GM18951 (cell line): ENCODE results near the gene TRIP13.
"Not testable (repeated sequence)": the region's sequence is repeated elsewhere in the genome, so short reads cannot be mapped to it uniquely, and the experiment has no call there.

Source experiments
- POLR2A ChIP-seq: IDR thresholded peaks from 4 replicates; pipeline ENCODE4 v1.6.1; 2011; ENCODE audit warnings: mild to moderate bottlenecking; ENCODE audit not compliant: insufficient read length, insufficient read depth; ENCODE audit errors: extremely low read depth
- in situ Hi-C: fragments of 300-500 bp; cut with MboI; formaldehyde crosslinking; loops from one replicate; pipeline ENCODE4 v1.12.0; 2022; ENCODE audit warnings: low sequenced_read_pairs, mixed read lengths, inconsistent platforms; ENCODE audit not compliant: unreplicated experiment

TRIP13 gene

DNA sequence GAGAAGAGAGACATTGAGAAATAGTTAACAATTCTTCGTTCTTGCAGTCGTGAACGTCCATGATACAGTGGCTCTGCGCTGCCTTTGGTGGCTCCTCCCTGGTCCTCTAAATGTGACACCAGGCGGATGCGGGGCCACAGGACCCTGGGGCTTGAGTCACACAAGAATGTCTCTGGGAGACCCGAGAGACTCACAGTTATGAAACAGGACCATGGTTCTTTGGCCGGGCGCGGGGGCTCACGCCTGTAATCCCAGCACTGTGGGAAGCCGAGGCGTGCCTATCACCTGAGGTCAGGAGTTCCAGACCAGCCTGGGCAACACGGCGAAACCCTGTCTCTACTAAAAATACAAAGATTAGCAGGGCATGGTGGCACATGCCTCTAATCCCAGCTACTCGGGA is 41.1 kb upstream of the TRIP13 start:
- no peak for TF ChIP-seq POLR2A
- in situ Hi-C loops, result no loop called here

GRCh38 chr5:852018-852417 is 40.7 kb upstream of the TRIP13 start:
- no peak for TF ChIP-seq POLR2A
- in situ Hi-C loops, result no loop called here

- in situ Hi-C loops, result no loop called here
- TF ChIP-seq POLR2A, result no peak
Observed at GRCh38 chr5:852431-853401, 40.0 kb upstream of the TRIP13 start.

DNA sequence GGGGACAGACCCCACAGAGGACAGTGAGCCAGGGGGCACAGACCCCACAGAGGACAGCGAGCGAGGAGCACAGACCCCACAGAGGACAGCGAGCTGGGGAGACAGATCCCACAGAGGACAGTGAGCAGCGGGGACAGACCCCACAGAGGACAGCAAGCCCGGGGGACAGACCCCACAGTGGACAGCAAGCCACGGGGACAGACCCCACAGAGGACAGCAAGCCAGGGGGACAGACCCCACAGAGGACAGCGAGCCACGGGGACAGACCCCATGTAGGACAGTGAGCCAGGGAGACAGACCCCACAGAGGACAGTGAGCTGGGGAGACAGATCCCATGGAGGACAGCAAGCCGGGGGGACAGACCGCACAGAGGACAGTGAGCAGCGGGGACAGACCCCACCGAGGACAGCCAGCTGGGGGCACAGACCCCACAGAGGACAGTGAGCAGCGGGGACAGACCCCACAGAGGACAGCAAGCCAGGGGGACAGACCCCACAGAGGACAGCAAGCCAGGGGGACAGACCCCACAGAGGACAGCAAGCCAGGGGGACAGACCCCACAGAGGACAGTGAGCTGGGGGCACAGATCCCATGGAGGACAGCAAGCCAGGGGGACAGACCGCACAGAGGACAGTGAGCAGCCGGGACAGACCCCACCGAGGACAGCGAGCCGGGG is 39.1 kb upstream of the TRIP13 start:
- in situ Hi-C loops, result not testable (repeated sequence)

DNA sequence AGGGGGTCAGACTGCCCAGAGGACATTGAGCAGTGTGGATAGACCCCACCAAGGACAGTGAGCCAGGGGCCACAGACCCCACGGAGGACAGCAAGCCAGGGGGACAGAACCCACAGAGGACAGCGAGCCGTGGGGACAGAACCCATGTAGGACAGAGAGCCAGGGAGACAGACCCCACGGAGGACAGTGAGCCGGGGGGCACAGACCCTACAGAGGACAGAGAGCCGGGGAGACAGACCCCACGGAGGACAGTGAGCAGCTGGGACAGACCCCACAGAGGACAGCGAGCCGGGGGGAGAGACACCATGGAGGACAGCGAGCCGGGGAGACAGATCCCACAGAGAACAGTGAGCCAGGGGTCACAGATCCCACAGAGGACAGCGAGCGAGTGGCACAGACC is 38.5 kb upstream of the TRIP13 start:
- TF ChIP-seq POLR2A, result no peak
- in situ Hi-C loops, result no loop called here

GRCh38 chr5:854966-855743 is 37.5 kb upstream of the TRIP13 start:
- in situ Hi-C loops, result no loop called here
- TF ChIP-seq POLR2A, result no peak

DNA sequence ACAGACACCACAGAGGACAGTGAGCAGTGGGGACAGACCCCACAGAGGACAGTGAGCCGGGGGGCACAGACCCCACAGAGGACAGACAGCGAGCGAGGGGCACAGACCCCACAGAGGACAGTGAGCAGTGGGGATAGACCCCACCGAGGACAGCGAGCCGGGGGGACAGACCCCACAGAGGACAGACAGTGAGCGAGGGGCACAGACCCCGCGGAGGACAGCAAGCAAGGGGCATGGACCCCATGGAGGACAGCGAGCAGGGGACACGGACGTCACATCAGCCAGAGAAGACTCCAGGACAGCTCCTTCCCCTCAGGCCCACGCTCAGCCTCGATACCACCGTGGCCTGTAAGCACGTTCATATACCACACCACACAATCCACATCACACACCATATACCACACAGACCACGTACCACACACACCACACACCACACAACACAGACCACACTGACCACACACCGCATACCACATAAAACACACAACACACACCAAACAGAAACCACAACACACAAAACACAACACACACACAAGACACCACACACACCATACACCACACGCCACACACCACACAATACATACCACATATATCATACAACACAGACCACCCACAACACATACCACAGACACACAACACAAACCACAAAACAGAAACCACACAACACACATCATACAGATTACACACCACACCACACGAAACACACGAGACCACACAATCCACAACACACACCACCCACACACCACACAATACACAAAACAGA is 36.7 kb upstream of the TRIP13 start:
- no peak for TF ChIP-seq POLR2A
- in situ Hi-C loops, result no loop called here

DNA sequence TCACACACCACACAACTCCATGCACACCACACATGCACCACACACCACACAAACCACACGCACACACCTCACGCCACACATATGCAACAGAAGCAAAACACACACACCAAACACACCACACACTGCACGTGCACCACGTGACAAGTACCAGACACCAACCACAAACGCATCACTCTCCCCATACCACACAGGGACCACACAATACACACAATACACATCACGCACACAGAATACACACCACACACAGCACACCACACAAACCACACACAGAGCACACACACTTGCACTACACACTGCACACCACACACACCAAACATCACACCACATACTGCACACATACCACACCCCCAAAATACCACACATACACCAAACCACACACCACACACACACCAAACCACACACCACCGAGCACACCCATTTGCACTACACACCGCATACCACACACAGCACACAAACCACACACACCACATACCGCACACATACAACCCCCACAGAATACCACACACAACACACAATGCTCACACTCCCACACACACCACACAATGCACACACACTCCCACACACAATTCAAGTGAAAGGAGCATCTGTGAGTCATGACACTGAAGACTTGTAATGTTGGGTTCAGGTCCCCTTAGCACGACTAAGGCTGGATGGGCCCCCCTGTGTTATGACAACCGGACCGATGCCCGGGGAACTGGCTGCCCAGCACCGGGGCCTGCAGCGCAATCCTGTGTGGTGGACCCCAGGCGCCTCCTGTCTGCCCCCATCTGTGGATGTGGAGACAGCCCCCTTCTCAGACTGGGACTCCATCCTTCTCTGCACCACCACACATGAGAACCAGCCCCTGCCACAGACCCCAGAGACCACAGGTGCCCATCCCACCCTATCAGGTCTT is 35.9 kb upstream of the TRIP13 start:
- no peak for TF ChIP-seq POLR2A
- in situ Hi-C loops, result no loop called here

DNA sequence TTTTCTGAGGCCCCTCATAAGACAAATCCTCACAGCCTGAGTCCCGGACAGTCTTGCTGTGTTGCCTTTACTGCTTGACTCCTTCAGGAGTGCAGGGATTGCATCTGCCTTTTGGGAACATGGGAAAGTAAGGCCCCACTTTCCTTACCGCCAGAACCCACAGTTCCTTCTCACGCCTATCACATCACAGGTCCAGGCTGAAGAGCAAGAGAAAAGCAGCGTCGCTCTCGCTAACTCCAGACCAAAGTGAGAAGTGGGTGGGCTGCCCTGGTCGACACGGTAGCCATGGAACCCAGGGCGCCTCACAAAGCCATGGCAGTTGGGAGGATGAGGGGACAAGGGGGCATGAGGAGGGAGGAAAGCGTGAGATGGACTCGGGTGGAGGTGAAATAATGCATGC is 34.0 kb upstream of the TRIP13 start:
- in situ Hi-C loops, result no loop called here
- TF ChIP-seq POLR2A, result no peak

DNA sequence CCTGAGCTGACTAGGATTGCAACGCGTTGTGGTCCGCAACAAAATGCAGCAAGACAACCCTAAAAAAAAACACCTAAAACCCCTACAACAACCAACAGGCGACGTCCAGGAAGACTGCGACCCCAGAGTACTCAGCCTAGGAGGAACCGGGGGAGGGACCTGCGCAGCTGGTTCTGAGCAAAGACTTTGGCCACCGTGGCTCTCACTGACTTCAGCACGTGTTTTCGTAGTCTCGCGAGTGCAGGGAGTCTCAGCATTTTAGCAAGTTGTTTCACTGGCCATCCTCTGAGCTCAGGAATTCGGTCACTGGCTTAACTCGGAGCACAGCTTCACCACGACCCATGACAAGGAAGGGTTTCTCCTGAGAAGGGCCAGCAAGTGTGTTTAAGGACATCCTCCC is 33.3 kb upstream of the TRIP13 start:
- in situ Hi-C loops, result no loop called here
- no peak for TF ChIP-seq POLR2A

- in situ Hi-C loops, result no loop called here
- no peak for TF ChIP-seq POLR2A
Observed at GRCh38 chr5:859798-860296, 32.8 kb upstream of the TRIP13 start.
